ENCODE data around the gene TSPAN18.

DNA sequence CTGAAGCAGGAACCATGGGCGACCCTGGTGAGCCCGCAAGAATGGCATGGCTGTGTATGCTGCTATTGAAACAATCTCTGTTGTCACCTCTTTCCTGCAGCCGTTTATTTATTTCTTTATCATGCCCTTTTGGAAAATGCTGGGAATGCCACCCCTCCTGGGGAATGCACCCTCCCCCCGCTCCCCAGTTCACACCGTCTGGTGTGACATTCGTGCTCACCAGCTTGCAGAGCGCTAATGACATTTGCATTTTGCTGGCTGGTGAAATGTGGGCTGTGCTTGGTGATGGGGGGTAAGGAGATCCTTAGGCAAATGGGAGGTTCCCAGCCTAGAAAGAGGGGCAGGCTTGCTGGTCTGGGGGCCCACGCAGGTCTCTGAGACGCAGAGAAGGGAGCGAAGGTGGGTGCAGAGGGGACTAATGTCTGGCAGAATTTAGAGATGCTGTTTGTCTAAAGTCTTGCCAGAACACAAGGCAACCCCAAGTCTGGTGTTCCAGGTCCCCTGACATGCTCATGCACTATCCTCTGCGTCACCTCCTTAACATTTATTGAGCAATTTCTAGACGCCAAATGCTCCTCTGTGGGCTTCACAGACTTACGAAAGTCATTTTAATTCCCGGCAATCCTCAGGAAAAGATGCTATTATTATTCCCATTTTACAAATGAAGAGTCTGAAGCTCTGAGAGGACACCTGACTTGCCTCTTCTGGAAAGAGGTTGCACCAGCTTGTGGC lies 132.2 kb downstream of the TSPAN18 start:
- TF ChIP-seq, protein P1, sequence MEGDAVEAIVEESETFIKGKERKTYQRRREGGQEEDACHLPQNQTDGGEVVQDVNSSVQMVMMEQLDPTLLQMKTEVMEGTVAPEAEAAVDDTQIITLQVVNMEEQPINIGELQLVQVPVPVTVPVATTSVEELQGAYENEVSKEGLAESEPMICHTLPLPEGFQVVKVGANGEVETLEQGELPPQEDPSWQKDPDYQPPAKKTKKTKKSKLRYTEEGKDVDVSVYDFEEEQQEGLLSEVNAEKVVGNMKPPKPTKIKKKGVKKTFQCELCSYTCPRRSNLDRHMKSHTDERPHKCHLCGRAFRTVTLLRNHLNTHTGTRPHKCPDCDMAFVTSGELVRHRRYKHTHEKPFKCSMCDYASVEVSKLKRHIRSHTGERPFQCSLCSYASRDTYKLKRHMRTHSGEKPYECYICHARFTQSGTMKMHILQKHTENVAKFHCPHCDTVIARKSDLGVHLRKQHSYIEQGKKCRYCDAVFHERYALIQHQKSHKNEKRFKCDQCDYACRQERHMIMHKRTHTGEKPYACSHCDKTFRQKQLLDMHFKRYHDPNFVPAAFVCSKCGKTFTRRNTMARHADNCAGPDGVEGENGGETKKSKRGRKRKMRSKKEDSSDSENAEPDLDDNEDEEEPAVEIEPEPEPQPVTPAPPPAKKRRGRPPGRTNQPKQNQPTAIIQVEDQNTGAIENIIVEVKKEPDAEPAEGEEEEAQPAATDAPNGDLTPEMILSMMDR (IDR thresholded peaks at IDR 0.05), result no peak
- no peak for TF ChIP-seq EP300 (IDR thresholded peaks at IDR 0.05)

Data from tibial nerve (tissue), 4 donors.